ENCODE data around the gene FOXP1.

Gene FOXP1

GRCh38 chr3:71062952-71063772, 520.4 kb downstream of the FOXP1 start:
- peak; percentile 26 for DNase-seq

GRCh38 chr3:71062037-71062932, 521.2 kb downstream of the FOXP1 start:
- no peak for DNase-seq

GRCh38 chr3:71061581-71061980, 521.9 kb downstream of the FOXP1 start:
- no peak for DNase-seq

- no peak for DNase-seq
Observed at GRCh38 chr3:71061037-71061436, 522.5 kb downstream of the FOXP1 start.

- no peak for DNase-seq
Observed at GRCh38 chr3:71060536-71060935, 523.0 kb downstream of the FOXP1 start.

GRCh38 chr3:71057526-71057894, 526.0 kb downstream of the FOXP1 start:
- DNase-seq = no peak

- DNase-seq = no peak
Observed at GRCh38 chr3:71056327-71056726, 527.2 kb downstream of the FOXP1 start.

GRCh38 chr3:71055257-71056001, 528.1 kb downstream of the FOXP1 start:
- no peak for DNase-seq

- no peak for DNase-seq
Observed at GRCh38 chr3:71054312-71054711, 529.2 kb downstream of the FOXP1 start.

- DNase-seq = no peak
Observed at GRCh38 chr3:71053495-71053894, 530.0 kb downstream of the FOXP1 start.

- DNase-seq = no peak
Observed at GRCh38 chr3:71052716-71053115, 530.8 kb downstream of the FOXP1 start.

GRCh38 chr3:71051893-71052687, 531.4 kb downstream of the FOXP1 start:
- DNase-seq = no peak

GRCh38 chr3:71051259-71051595, 532.3 kb downstream of the FOXP1 start:
- no peak for DNase-seq

- no peak for DNase-seq
Observed at GRCh38 chr3:71050538-71051258, 532.8 kb downstream of the FOXP1 start.

GRCh38 chr3:71050166-71050537, 533.4 kb downstream of the FOXP1 start:
- no peak for DNase-seq

- DNase-seq = no peak
Observed at GRCh38 chr3:71048948-71049347, 534.6 kb downstream of the FOXP1 start.

- DNase-seq = no peak
Observed at GRCh38 chr3:71047616-71048531, 535.7 kb downstream of the FOXP1 start.

- DNase-seq = no peak
Observed at GRCh38 chr3:71046791-71047190, 536.7 kb downstream of the FOXP1 start.

GRCh38 chr3:71045917-71046282, 537.6 kb downstream of the FOXP1 start:
- DNase-seq = no peak

- DNase-seq = no peak
Observed at GRCh38 chr3:71045212-71045916, 538.2 kb downstream of the FOXP1 start.

Data from NCI-H774 (cell line).